Measurements from ENCODE around the gene CADM1. TPM values are rescaled to one million over a fixed set of nuclear protein-coding genes. Genes with fewer than 3 reads are reported as not detected.

Gene CADM1
- total and polyA plus RNA-seq, 4 donors = 13.0 to 40.6 (median 28.9) TPM

GRCh38 chr11:115501893-115502589 is 2.2 kb downstream of the CADM1 start:
- no peak overlapping the region for H3K9ac ChIP-seq (ENCODE audit: low read depth in 1 of 2, low read length in 2 of 2)
- no peak for DNase-seq (ENCODE audit: low spot score)
- H3K36me3 ChIP-seq (ENCODE audit: control insufficient read depth in 4 of 4, insufficient read depth in 3 of 4, low read depth in 1 of 4, low read length in 3 of 4) = no peaks in the 10 kb centered on the region
- H3K4me3 ChIP-seq (ENCODE audit: low read depth in 1 of 3, low read length in 3 of 3) = peak overlapping the region; percentile 35 to 82 (median 74)
- H3K9me3 ChIP-seq (ENCODE audit: control insufficient read depth in 4 of 4, low read length in 3 of 4) = no peaks in the 10 kb centered on the region
- WGBS = 11% methylated on average over 22 of the region's 22 CpGs
- peak overlapping the region in 1 of 2 donors; percentile 75 for H3K27ac ChIP-seq (ENCODE audit: low read depth in 1 of 2, low read length in 2 of 2)
- H3K27me3 ChIP-seq (ENCODE audit: control insufficient read depth in 4 of 4, insufficient read depth in 4 of 4, low read length in 3 of 4) = no peaks in the 10 kb centered on the region
- peaks cover 8 to 61% (median 53%) of the 10 kb centered on the region in 4 donors for H3K4me1 ChIP-seq (ENCODE audit: control insufficient read depth in 4 of 4, insufficient read depth in 4 of 4, low read length in 3 of 4)
- no peak for TF ChIP-seq HNF4G (IDR thresholded peaks at IDR 0.05)
- TF ChIP-seq RXRA (IDR thresholded peaks at IDR 0.05) = no peak

- no peak for DNase-seq (ENCODE audit: low spot score)
- H3K27me3 ChIP-seq (ENCODE audit: control insufficient read depth in 4 of 4, insufficient read depth in 4 of 4, low read length in 3 of 4) = no peaks in the 10 kb centered on the region
- no peaks in the 10 kb centered on the region for H3K9me3 ChIP-seq (ENCODE audit: control insufficient read depth in 4 of 4, low read length in 3 of 4)
- H3K36me3 ChIP-seq (ENCODE audit: control insufficient read depth in 4 of 4, insufficient read depth in 3 of 4, low read depth in 1 of 4, low read length in 3 of 4) = no peaks in the 10 kb centered on the region
- H3K4me1 ChIP-seq (ENCODE audit: control insufficient read depth in 4 of 4, insufficient read depth in 4 of 4, low read length in 3 of 4) = peaks cover 8 to 66% (median 56%) of the 10 kb centered on the region in 4 donors
- no peak overlapping the region for H3K27ac ChIP-seq (ENCODE audit: low read depth in 1 of 2, low read length in 2 of 2)
- WGBS = 71% methylated on average over 8 of the region's 8 CpGs
- no peak overlapping the region for H3K9ac ChIP-seq (ENCODE audit: low read depth in 1 of 2, low read length in 2 of 2)
- no peak for TF ChIP-seq YY1 (IDR thresholded peaks at IDR 0.05)
- TF ChIP-seq MAX (IDR thresholded peaks at IDR 0.05) = no peak
- TF ChIP-seq HNF4G (IDR thresholded peaks at IDR 0.05) = no peak
- no peak for TF ChIP-seq CTCF (IDR thresholded peaks at IDR 0.05; ENCODE audit: low read depth, low read length, missing input control)
- TF ChIP-seq RXRA (IDR thresholded peaks at IDR 0.05) = no peak
- no peak for TF ChIP-seq FOXA2 (IDR thresholded peaks at IDR 0.05)
- TF ChIP-seq RAD21 (IDR thresholded peaks at IDR 0.05) = no peak
- TF ChIP-seq ZBTB33 (IDR thresholded peaks at IDR 0.05) = no peak
- no peak for TF ChIP-seq SP1 (IDR thresholded peaks at IDR 0.05)
- no peak for TF ChIP-seq TAF1 (conservative IDR thresholded peaks at IDR 0.05)
- TF ChIP-seq GABPA (IDR thresholded peaks at IDR 0.05 in 1 of 2, conservative IDR thresholded peaks at IDR 0.05 in 1 of 2) = no peak
- TF ChIP-seq JUND (IDR thresholded peaks at IDR 0.05) = no peak
- TF ChIP-seq REST (IDR thresholded peaks at IDR 0.05) = no peak
- TF ChIP-seq ATF3 (IDR thresholded peaks at IDR 0.05) = no peak
- TF ChIP-seq NR2F2 (IDR thresholded peaks at IDR 0.05) = no peak
- no peak for TF ChIP-seq FOXA1 (IDR thresholded peaks at IDR 0.05)
- no peak for TF ChIP-seq HNF4A (conservative IDR thresholded peaks at IDR 0.05)
- TF ChIP-seq EGR1 (IDR thresholded peaks at IDR 0.05; ENCODE audit: low read depth in 2 of 2) = no peak
- no peak overlapping the region for H3K4me3 ChIP-seq (ENCODE audit: low read depth in 1 of 3, low read length in 3 of 3)
Observed at GRCh38 chr11:115501502-115501892, 2.7 kb downstream of the CADM1 start.

Data from liver (tissue), 9 donors.